ENCODE data around the gene GDPD2.
A peak's percentile ranks its signal among the peaks of the same experiment; 100 is the strongest.

Gene GDPD2

GRCh38 chrX:70476166-70476933, 53.2 kb downstream of the GDPD2 start:
- DNase-seq (ENCODE audit: low spot score), result no peak

GRCh38 chrX:70476934-70477733, 54.0 kb downstream of the GDPD2 start:
- DNase-seq (ENCODE audit: low spot score), result peak; percentile 25

DNA sequence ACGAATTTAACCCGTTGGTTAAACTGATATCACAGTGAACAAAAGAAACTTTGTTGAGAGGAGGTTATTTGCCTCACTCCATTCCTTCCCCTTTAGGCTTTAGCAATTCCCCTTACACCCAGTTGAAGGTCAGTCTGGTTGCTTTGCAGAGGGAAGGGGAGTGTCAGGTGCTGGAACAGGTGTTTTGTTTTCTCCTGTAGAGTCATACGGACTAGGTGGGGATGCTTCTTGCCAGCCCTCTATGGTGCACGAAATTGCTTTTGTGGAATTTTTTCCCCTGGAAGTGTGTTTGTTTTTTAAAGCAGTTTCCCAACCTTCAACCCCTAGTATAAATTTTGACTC, 54.6 kb downstream of the GDPD2 start:
- DNase-seq (ENCODE audit: low spot score), result no peak

- DNase-seq (ENCODE audit: low spot score), result no peak
Measured at GRCh38 chrX:70478526-70479245, 55.6 kb downstream of the GDPD2 start.

GRCh38 chrX:70479247-70479921, 56.3 kb downstream of the GDPD2 start:
- DNase-seq (ENCODE audit: low spot score), result no peak

DNA sequence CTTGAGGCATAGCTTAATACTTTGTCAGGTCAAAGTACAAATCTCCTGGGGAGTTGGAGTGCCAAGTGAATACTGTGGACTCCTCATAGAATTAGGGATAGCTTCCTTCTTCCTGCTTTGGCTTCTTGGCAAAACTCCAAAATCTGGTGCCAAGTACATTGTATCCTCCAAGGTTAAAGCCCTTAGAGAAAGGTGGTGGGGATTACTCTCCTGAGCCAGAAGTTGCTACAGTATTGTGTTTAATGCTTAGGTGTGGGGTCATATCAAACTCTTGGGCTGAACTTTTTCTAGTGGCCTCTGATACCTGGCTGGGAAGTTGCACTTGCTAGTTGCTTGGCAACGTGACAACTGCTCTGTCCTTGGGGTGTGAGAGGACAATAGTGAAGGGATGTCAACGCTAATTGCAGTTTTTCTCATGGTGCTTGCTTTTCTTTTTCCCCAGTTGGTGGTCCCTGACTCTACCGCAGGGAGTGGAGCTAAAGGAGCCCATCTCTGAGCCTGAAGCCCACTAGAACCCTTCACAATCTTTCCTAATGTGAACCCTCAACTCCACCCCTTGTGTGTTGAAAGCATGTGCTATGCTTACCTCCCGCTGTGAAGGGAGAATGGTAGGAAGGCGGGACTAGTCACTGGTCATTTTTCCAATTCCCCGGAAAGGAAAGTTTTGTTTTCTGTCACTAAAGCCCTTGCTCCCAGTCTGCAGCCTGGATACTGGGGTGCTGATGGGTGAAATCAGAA, 57.0 kb downstream of the GDPD2 start:
- no peak for DNase-seq (ENCODE audit: low spot score)

GRCh38 chrX:70480660-70481018, 57.5 kb downstream of the GDPD2 start:
- no peak for DNase-seq (ENCODE audit: low spot score)

GRCh38 chrX:70481471-70482270, 58.6 kb downstream of the GDPD2 start:
- DNase-seq (ENCODE audit: low spot score), result no peak

GRCh38 chrX:70482300-70482699, 59.2 kb downstream of the GDPD2 start:
- DNase-seq (ENCODE audit: low spot score), result no peak

Measured in AG08396 (cell line).